Jurkat, Clone E6-1 (cell line): ENCODE data around the gene TMEM131.

Experiments
- DNase-seq: peaks from one replicate; pipeline ENCODE4 v3.0.0-alpha.2; 2011; ENCODE audit warnings: low read depth, low spot score
- H3K4me3 ChIP-seq: 2 replicates; pipeline ENCODE4 v1.5.1; 2011; ENCODE audit warnings: mild to moderate bottlenecking, low read length, control low read depth, moderate library complexity

TMEM131 gene

DNA sequence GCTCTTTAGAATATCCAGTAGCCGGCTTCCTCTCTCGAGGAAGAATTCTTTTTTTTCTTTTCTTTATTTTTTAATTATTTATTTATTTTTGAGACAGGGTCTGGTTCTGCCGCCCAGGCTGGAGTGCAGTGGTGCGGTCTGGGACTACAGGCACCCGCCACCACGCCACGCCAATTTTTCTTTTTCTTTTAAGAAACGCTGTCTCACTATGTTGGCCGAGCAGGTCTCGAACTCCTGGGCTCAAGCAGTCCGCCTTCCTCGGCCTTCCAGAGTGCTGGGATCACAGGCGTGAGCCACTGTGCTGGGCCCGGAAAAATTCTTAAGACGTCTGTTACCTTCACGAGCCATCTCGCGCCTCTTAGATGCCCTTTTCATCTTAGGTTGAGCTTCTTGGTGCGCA is 931 bp upstream of the TMEM131 start:
- DNase-seq, result no peak
- peak overlapping the region; percentile 82 for H3K4me3 ChIP-seq

DNA sequence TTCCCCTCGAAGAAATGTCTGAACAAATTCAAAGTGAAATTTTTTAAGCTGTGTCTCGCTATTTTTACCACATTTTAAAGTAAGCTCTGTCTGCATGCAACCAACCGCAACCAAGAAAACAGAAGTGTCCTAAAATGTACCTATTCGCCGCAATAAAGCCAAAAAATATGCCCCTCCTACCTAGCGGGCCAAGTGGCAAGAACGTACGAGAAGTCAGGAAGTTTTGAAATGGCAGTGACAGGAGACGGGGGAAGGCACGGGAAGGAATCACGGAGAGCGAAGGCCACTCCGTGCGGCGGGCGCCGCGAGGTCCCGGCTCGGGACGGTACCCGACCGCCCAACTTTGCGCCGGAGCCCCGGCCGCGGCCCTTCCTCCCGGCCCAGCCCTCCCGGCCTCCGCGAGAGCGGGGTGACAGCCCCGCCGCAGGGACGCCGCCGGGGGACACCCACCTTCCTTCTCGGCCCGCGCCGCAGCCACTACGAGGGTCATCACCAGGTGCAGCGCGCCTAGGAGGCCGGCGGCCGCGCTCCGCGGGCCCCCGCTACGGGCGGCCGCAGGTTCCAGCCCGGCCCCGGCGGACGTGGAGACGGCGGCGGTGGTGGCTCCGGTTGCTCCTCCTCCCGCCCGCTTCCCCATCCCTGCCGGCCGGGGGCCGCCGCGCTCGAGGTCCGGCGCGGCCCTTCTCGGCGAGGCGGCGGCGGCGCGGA is 568 bp downstream of the TMEM131 start:
- H3K4me3 ChIP-seq, result peak overlapping the region; percentile 82
- peak; percentile 32 for DNase-seq

DNA sequence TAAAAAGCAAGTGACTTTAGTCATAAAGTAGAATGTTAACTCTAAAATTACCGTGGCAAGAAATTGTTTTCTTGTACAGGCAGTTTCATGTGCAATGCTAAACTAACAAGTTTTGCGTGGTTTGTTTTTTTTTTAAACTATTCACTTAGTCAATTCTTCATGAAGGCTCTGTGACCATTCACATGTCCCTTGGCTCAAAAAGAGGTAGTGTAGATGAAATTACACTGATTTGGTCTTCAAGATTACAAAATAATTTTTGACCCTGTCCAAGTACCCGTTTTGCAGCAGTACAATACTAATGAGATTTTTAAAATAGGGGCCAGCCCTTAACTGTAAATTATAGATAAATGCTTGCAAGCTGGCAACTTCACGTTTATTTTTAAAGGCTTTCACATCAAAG is 1.3 kb downstream of the TMEM131 start:
- DNase-seq, result no peak
- H3K4me3 ChIP-seq, result peak overlapping the region; percentile 82

GRCh38 chr2:97993926-97994325 is 1.8 kb downstream of the TMEM131 start:
- no peak overlapping the region for H3K4me3 ChIP-seq
- DNase-seq, result no peak

- H3K4me3 ChIP-seq, result no peak overlapping the region
- no peak for DNase-seq
These were observed 2.6 kb downstream of the TMEM131 start for GRCh38 chr2:97992836-97993825.

GRCh38 chr2:97991081-97991856 is 4.5 kb downstream of the TMEM131 start:
- DNase-seq, result no peak
- no peak overlapping the region for H3K4me3 ChIP-seq

- DNase-seq, result no peak
- H3K4me3 ChIP-seq, result no peak overlapping the region
These were observed 7.0 kb downstream of the TMEM131 start for GRCh38 chr2:97988722-97989121.

DNA sequence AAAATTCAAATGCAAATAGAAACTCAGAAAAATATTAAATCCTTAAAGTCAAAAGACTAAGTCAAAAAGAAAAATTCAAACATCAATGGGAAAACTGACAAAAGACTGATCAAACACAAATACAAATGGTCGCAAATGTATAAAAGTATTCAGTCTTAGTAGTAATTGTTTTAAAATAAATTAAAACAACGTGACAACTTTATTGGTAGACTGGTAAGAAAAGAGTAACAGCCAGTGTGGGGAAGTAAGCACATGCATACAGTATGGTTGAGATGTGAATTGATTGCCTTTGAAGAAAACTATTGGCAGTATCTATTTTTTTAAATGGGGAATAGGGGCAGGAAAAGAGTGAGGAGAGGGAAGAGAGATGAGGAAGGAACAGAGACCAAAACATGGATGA is 9.8 kb downstream of the TMEM131 start:
- DNase-seq, result no peak
- H3K4me3 ChIP-seq, result no peak overlapping the region

DNA sequence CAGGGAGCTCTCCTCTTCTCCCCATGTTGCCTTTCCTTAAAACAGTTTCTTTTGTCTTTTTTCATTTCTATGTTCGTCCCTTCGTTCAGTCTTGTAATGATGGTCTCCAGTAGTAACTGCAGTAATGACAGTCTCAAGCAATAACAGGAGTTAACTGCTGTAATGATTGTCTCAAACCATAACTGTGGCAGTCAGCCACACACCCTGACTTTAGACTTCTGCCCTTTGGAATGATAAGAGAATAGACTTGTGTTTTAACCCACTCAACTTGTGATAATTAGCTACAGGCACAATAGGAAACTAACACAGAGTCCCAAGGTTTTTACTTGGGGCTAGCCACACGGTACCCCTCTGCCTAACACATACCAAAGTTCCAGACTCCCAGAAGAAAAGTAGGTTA is 12.1 kb downstream of the TMEM131 start:
- no peak overlapping the region for H3K4me3 ChIP-seq
- DNase-seq, result no peak

DNA sequence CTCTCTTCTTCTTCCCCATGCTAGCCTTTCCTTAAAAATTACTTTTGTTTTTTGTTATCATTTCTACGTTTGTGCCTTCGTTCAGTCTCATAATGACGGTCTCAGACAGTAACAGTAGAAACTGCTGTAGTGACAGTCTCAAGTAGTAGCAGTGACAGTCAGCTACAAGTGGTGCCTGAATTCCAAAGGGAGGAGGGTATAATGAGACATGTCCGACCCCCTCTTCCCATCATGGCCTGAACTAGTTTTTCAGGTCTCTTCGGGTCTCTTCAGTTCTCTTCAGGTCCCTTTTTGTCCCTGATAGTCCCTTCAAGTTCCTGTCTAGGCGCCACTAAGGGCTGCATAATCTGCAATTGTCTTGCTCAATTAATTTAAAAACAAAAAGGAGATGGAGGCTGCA is 12.6 kb downstream of the TMEM131 start:
- H3K4me3 ChIP-seq, result no peak overlapping the region

GRCh38 chr2:97982621-97983020 is 13.1 kb downstream of the TMEM131 start:
- no peak overlapping the region for H3K4me3 ChIP-seq
- no peak for DNase-seq

More for the DNA sequence above, 12.6 kb downstream of the TMEM131 start:
- no peak for DNase-seq

DNA sequence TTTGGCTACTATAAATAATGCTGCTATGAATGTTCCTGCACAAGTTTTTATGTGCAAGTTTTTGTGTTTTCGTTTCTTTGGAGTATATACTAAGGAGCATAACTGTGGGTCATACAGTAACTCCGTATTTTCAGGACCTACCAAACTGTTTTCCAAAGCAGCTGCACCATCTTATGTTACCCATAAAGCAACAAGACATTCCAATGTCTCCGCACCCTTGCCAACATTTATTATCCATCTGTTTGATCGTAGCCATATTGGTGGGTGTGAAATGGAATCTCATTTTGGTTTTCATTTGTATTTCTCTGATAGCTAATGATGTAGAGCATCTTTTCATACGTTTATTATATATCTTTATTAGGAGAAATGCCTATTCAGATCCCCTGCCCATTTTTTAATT is 13.8 kb downstream of the TMEM131 start:
- no peak overlapping the region for H3K4me3 ChIP-seq
- no peak for DNase-seq

- H3K4me3 ChIP-seq, result no peak overlapping the region
- no peak for DNase-seq
These were observed 15.8 kb downstream of the TMEM131 start for GRCh38 chr2:97979904-97980303.

DNA sequence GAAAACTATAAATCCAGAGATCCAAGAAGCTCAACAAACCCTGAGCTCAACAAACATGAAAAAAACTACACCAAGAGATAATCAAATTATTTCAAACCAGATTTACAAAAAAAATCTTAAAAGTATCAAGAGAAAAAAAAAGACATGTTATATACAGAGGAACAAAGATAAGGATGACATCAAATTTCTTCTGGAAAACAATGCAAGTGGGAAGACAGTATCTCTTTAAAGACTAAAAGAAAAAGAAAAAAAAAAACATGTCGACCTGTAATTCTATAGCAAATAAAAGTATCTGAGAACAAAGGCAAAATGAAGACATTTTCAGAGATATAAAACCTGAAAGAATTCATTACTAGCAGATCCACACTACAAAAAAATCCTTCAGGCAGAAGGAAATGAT is 21.3 kb downstream of the TMEM131 start:
- no peak overlapping the region for H3K4me3 ChIP-seq

GRCh38 chr2:97970293-97971060 is 25.3 kb downstream of the TMEM131 start:
- no peak for DNase-seq
- no peak overlapping the region for H3K4me3 ChIP-seq

More for the DNA sequence above, 21.3 kb downstream of the TMEM131 start:
- no peak for DNase-seq

DNA sequence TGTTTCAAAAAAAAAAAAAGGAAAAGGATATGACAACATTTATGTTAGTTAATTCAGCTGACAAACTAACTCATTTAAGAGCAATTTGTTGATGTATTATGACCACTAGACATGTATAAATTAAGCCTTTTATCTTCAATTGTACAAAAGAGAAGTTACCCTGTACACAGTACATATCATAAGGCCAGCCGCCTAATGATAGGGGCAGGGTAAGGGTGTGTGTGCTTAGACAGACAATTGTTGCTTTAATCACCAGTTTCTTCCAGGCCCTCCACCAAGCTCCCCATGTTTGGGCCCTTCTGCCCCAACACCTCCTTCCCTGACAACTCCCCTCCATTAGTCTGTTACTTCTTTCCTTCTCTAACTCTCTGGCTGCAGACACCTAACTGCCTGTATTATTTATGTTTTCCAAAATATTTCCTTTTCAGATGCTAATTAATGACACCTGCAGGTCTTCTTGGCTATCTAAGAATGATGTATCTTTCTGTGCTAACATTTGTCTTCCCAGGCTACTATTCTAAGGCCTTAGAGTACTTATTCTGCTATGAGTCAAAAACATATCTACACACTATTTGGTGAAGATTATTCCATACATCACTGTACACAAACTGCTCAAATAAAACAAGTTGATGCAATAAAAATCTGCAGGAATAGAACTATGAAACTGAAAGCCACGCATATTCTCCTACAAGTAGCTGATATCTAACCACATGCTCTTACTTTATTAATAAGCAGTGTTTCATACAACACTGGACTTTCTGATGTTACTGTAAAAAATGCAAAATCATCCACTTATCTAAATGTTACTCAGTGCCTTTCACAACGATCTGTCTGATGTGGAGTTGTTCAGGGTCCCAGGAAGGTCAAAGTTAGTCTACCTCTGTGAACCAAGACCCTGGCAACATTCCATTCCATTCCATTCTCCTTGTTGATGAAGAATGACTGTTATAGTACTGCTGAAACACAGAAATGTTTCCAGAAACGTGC is 26.4 kb downstream of the TMEM131 start:
- DNase-seq, result no peak
- no peak overlapping the region for H3K4me3 ChIP-seq

- H3K4me3 ChIP-seq, result no peak overlapping the region
- DNase-seq, result no peak
These were observed 27.7 kb downstream of the TMEM131 start for GRCh38 chr2:97967931-97968627.
